ENCODE results near the gene CAMK1D.

CAMK1D gene

GRCh38 chr10:12663863-12664262 is 314.5 kb downstream of the CAMK1D start:
- no peak for DNase-seq

- no peak for DNase-seq
These were observed 316.2 kb downstream of the CAMK1D start for GRCh38 chr10:12665501-12665900.

GRCh38 chr10:12667052-12667451 is 317.7 kb downstream of the CAMK1D start:
- no peak for DNase-seq

GRCh38 chr10:12668634-12669033 is 319.3 kb downstream of the CAMK1D start:
- no peak for DNase-seq

- no peak for DNase-seq
These were observed 320.7 kb downstream of the CAMK1D start for GRCh38 chr10:12670004-12670403.

- DNase-seq = no peak
These were observed 325.8 kb downstream of the CAMK1D start for GRCh38 chr10:12675186-12675585.

- DNase-seq = no peak
These were observed 330.3 kb downstream of the CAMK1D start for GRCh38 chr10:12679636-12680035.

GRCh38 chr10:12681252-12681651 is 331.9 kb downstream of the CAMK1D start:
- DNase-seq = no peak

GRCh38 chr10:12684784-12685183 is 335.4 kb downstream of the CAMK1D start:
- no peak for DNase-seq

GRCh38 chr10:12685261-12686058 is 336.1 kb downstream of the CAMK1D start:
- DNase-seq = no peak

GRCh38 chr10:12687996-12688395 is 338.6 kb downstream of the CAMK1D start:
- DNase-seq = no peak

- no peak for DNase-seq
These were observed 340.5 kb downstream of the CAMK1D start for GRCh38 chr10:12689893-12690292.

- DNase-seq = no peak
These were observed 341.3 kb downstream of the CAMK1D start for GRCh38 chr10:12690525-12691126.

- DNase-seq = no peak
These were observed 342.2 kb downstream of the CAMK1D start for GRCh38 chr10:12691596-12691995.

GRCh38 chr10:12697764-12698163 is 348.4 kb downstream of the CAMK1D start:
- no peak for DNase-seq

GRCh38 chr10:12699258-12699700 is 349.9 kb downstream of the CAMK1D start:
- DNase-seq = no peak

GRCh38 chr10:12699781-12700556 is 350.6 kb downstream of the CAMK1D start:
- DNase-seq = no peak

GRCh38 chr10:12700557-12700874 is 351.2 kb downstream of the CAMK1D start:
- DNase-seq = no peak

GRCh38 chr10:12701696-12702095 is 352.3 kb downstream of the CAMK1D start:
- no peak for DNase-seq

- DNase-seq = no peak
These were observed 352.9 kb downstream of the CAMK1D start for GRCh38 chr10:12702215-12702770.

- no peak for DNase-seq
These were observed 353.8 kb downstream of the CAMK1D start for GRCh38 chr10:12703126-12703525.

GRCh38 chr10:12703813-12704212 is 354.5 kb downstream of the CAMK1D start:
- no peak for DNase-seq

GRCh38 chr10:12704488-12704887 is 355.1 kb downstream of the CAMK1D start:
- DNase-seq = no peak

GRCh38 chr10:12705943-12706342 is 356.6 kb downstream of the CAMK1D start:
- no peak for DNase-seq
